Breast epithelium (tissue), 4 donors: ENCODE results near the gene SETDB2. TPM values are rescaled to one million over a fixed set of nuclear protein-coding genes. Genes with fewer than 3 reads are reported as not detected.
A peak's percentile ranks its signal among the peaks of the same experiment; 100 is the strongest.

Source experiments
- DNase-seq, 2 donors: peaks; one replicate each; pipeline ENCODE4 v3.0.0-alpha.2; 2019; ENCODE audit warnings: low spot score in 2 of 2
- H3K27ac ChIP-seq, 2 donors: fragments of 200-600 bp; sonication (generic) in 1 of 2; one replicate each; pipeline ENCODE4 v1.5.1; 2016 to 2019; ENCODE audit warnings: mild to moderate bottlenecking in 1 of 2
- H3K27me3 ChIP-seq, 2 donors: fragments of 200-600 bp; sonication (generic) in 1 of 2; one replicate each; pipeline versions ENCODE4 v1.5.1 to v1.6.0; 2017 to 2019; ENCODE audit warnings: control low read depth in 1 of 2, mild to moderate bottlenecking in 1 of 2
- H3K36me3 ChIP-seq: fragments of 200-600 bp; one replicate; pipeline ENCODE4 v1.5.1; 2019
- H3K4me1 ChIP-seq, 2 donors: fragments of 200-600 bp; sonication (generic); one replicate each; pipeline ENCODE4 v1.5.1; 2016 to 2019; ENCODE audit warnings: control low read depth in 1 of 2
- H3K4me3 ChIP-seq, 3 donors: fragments of 200-600 bp; sonication (generic); 1 replicate in 2 of 3; 2 replicates in 1 of 3; pipeline ENCODE4 v1.5.1; 2016 to 2019; ENCODE audit warnings: mild to moderate bottlenecking in 3 of 3, moderate library complexity in 2 of 3
- H3K9me3 ChIP-seq, 2 donors: fragments of 200-600 bp; sonication (generic) in 1 of 2; one replicate each; pipeline ENCODE4 v1.5.1; 2016 to 2019; ENCODE audit warnings: control low read depth in 1 of 2
- CTCF ChIP-seq, 3 donors: fragments of 450-650 bp; IDR thresholded peaks; one replicate each; pipeline ENCODE4 v1.5.1; 2016 to 2017; ENCODE audit warnings: antibody characterized with exemption in 3 of 3, mild to moderate bottlenecking in 3 of 3, moderate library complexity in 3 of 3
- POLR2A ChIP-seq: fragments of 450-650 bp; IDR thresholded peaks from one replicate; pipeline ENCODE4 v1.6.1; 2016; ENCODE audit warnings: antibody characterized with exemption, mild to moderate bottlenecking, moderate library complexity
- POLR2AphosphoS5 ChIP-seq, 3 donors: sonication (generic); formaldehyde crosslinking; IDR thresholded peaks; one replicate each; pipeline ENCODE4 v1.6.1; 2017; ENCODE audit warnings: antibody characterized with exemption in 3 of 3
- intact Hi-C: fragments of 100-400 bp; cut with DNase I; formaldehyde crosslinking; loops from one replicate; pipeline ENCODE4 v1.15.1; 2023; ENCODE audit warnings: low total_unique reads
- total RNA-seq, 3 donors: library from RNA; depleted of rRNA; stranded (reverse); fragments of >200 nt; gene quantifications; one replicate each; pipeline ENCODE4 v1.1.0, GENCODE V29; 2016

SETDB2 gene
- 10 to 100 TPM in 2 of 3 donors, 1 to 10 TPM in 1; 9.9 to 17.0 (median 12.8) TPM for total RNA-seq

GRCh38 chr13:49443704-49444523, at the start of gene SETDB2, which contains the start of gene CAB39L:
SETDB2 (plus strand) TSS chr13:49444274; CDS start chr13:49451894, 7,620 bp downstream.
CAB39L (minus strand) TSS chr13:49444064; CDS start chr13:49382910, 61,154 bp downstream.
- Histone ChIP-seq H3K4me1 (peaks cover 0 to 7% of the 10 kb centered on the region in 2 donors), H3K9me3 (no peaks in the 10 kb centered on the region), H3K27ac (peak within 1 kb of the TSS; percentile 97 to 98), H3K36me3 (no peaks in the 10 kb centered on the region), H3K4me3 (peak within 1 kb of the TSS; percentile 83 to 84 (median 84)), H3K27me3 (no peaks in the 10 kb centered on the region)
- DNase-seq = peak; percentile 99 to 100
- intact Hi-C loops = loop anchor here (5.0 kb wide), 1 partner anchor 142 kb away; no protein-coding TSS in a partner anchor
- TF ChIP-seq CTCF (IDR thresholded peaks at IDR 0.05) (peak; percentile 48 to 69 (median 57)), POLR2AphosphoS5 (IDR thresholded peaks at IDR 0.05) (peak; percentile 81 to 94 (median 88)), POLR2A (peak; percentile 39)

GRCh38 chr13:49395451-49395865, 48.6 kb upstream of the SETDB2 start:
- Histone ChIP-seq H3K4me3 (no peak overlapping the region), H3K27me3 (no peaks in the 10 kb centered on the region), H3K27ac (peak overlapping the region; percentile 52 to 74), H3K9me3 (no peaks in the 10 kb centered on the region), H3K4me1 (no peaks in the 10 kb centered on the region), H3K36me3 (no peaks in the 10 kb centered on the region)
- DNase-seq = no peak
- intact Hi-C loops = no loop called here
- TF ChIP-seq CTCF (IDR thresholded peaks at IDR 0.05) (no peak), POLR2AphosphoS5 (IDR thresholded peaks at IDR 0.05) (no peak), POLR2A (no peak)

GRCh38 chr13:49395878-49396380, 48.1 kb upstream of the SETDB2 start:
- no peak for TF ChIP-seq POLR2AphosphoS5 (IDR thresholded peaks at IDR 0.05)
- TF ChIP-seq POLR2A = no peak
- no peak for TF ChIP-seq CTCF (IDR thresholded peaks at IDR 0.05)
- no peak for DNase-seq
- Histone ChIP-seq H3K4me3 (no peak overlapping the region), H3K9me3 (no peaks in the 10 kb centered on the region), H3K36me3 (no peaks in the 10 kb centered on the region), H3K4me1 (no peaks in the 10 kb centered on the region), H3K27ac (peak overlapping the region; percentile 52 to 74), H3K27me3 (no peaks in the 10 kb centered on the region)
- intact Hi-C loops = no loop called here

- Histone ChIP-seq H3K9me3 (peaks cover 0 to 11% of the 10 kb centered on the region in 2 donors), H3K4me1 (no peaks in the 10 kb centered on the region), H3K36me3 (no peaks in the 10 kb centered on the region), H3K4me3 (peak overlapping the region; percentile 39 to 59 (median 48)), H3K27me3 (no peaks in the 10 kb centered on the region), H3K27ac (peak overlapping the region; percentile 88 to 91)
- TF ChIP-seq POLR2A = no peak
- no peak for TF ChIP-seq CTCF (IDR thresholded peaks at IDR 0.05)
- TF ChIP-seq POLR2AphosphoS5 (IDR thresholded peaks at IDR 0.05) = no peak
- intact Hi-C loops = no loop called here
- no peak for DNase-seq
Observed at GRCh38 chr13:49399801-49400472, 44.1 kb upstream of the SETDB2 start.
